ENCODE results near the gene TNIK. TPM values are rescaled to one million over a fixed set of nuclear protein-coding genes. Genes with fewer than 3 reads are reported as not detected.

Gene TNIK
- polyA plus RNA-seq, 1 donor from 2014 or later = 19.3 TPM

DNA sequence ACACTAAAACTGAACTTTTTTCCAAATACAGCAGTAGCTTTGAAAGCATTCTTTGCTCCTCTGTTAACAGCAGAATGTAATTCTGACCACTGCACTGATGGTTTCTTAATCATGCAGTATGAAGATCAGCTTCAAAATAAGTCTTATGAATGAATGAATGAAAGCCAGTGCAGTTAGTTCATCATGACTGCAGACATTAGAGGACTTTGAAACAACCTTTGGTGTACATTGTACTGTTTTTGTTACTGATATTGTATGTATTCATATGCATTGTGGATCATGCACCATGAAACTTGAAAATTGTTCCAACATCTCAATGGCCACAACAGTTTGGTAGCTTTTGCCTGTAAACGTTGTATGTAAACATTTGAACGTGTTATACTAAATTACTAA lies 1.3 kb upstream of the TNIK start:
- Histone ChIP-seq H3K79me2 (replicated peaks; ENCODE audit: insufficient read depth, low read length) (peaks cover 18% of the 10 kb centered on the region), H4K20me1 (ENCODE audit: insufficient read depth) (no peaks in the 10 kb centered on the region), H3K4me3 (ENCODE audit: low read length) (peak overlapping the region; percentile 77), H2AFZ (ENCODE audit: low read depth, low read length) (no peak overlapping the region), H3K4me2 (ENCODE audit: low read length) (peak overlapping the region; percentile 63), H3K27ac (ENCODE audit: low read length) (no peak overlapping the region), H3K27me3 (ENCODE audit: insufficient read depth, low read depth, low read length) (peaks cover 20% of the 10 kb centered on the region), H3F3A (ENCODE audit: insufficient read depth, low read length, poor library complexity, severe bottlenecking) (no peaks in the 10 kb centered on the region), H3K9ac (ENCODE audit: low read length) (no peak overlapping the region), H3K9me2 (ENCODE audit: insufficient read depth, low read length) (no peaks in the 10 kb centered on the region), H3K36me3 (ENCODE audit: insufficient read depth, low read length) (no peaks in the 10 kb centered on the region), H3K9me3 (ENCODE audit: low read length) (no peaks in the 10 kb centered on the region)
- no peak for TF ChIP-seq RAD21 (conservative IDR thresholded peaks at IDR 0.05)
- TF ChIP-seq, protein P1, sequence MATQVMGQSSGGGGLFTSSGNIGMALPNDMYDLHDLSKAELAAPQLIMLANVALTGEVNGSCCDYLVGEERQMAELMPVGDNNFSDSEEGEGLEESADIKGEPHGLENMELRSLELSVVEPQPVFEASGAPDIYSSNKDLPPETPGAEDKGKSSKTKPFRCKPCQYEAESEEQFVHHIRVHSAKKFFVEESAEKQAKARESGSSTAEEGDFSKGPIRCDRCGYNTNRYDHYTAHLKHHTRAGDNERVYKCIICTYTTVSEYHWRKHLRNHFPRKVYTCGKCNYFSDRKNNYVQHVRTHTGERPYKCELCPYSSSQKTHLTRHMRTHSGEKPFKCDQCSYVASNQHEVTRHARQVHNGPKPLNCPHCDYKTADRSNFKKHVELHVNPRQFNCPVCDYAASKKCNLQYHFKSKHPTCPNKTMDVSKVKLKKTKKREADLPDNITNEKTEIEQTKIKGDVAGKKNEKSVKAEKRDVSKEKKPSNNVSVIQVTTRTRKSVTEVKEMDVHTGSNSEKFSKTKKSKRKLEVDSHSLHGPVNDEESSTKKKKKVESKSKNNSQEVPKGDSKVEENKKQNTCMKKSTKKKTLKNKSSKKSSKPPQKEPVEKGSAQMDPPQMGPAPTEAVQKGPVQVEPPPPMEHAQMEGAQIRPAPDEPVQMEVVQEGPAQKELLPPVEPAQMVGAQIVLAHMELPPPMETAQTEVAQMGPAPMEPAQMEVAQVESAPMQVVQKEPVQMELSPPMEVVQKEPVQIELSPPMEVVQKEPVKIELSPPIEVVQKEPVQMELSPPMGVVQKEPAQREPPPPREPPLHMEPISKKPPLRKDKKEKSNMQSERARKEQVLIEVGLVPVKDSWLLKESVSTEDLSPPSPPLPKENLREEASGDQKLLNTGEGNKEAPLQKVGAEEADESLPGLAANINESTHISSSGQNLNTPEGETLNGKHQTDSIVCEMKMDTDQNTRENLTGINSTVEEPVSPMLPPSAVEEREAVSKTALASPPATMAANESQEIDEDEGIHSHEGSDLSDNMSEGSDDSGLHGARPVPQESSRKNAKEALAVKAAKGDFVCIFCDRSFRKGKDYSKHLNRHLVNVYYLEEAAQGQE (IDR thresholded peaks at IDR 0.05; ENCODE audit: borderline replicate concordance) = no peak
- TF ChIP-seq MXI1 (conservative IDR thresholded peaks at IDR 0.05; ENCODE audit: poor library complexity, severe bottlenecking) = no peak
- no peak for TF ChIP-seq TAF1 (IDR thresholded peaks at IDR 0.05; ENCODE audit: low read depth)
- TF ChIP-seq POLR2AphosphoS5 (IDR thresholded peaks at IDR 0.05) = no peak
- TF ChIP-seq EP300 (conservative IDR thresholded peaks at IDR 0.05; ENCODE audit: poor library complexity, severe bottlenecking) = no peak
- no peak for TF ChIP-seq SMC3 (conservative IDR thresholded peaks at IDR 0.05; ENCODE audit: poor library complexity)
- TF ChIP-seq, protein P2, sequence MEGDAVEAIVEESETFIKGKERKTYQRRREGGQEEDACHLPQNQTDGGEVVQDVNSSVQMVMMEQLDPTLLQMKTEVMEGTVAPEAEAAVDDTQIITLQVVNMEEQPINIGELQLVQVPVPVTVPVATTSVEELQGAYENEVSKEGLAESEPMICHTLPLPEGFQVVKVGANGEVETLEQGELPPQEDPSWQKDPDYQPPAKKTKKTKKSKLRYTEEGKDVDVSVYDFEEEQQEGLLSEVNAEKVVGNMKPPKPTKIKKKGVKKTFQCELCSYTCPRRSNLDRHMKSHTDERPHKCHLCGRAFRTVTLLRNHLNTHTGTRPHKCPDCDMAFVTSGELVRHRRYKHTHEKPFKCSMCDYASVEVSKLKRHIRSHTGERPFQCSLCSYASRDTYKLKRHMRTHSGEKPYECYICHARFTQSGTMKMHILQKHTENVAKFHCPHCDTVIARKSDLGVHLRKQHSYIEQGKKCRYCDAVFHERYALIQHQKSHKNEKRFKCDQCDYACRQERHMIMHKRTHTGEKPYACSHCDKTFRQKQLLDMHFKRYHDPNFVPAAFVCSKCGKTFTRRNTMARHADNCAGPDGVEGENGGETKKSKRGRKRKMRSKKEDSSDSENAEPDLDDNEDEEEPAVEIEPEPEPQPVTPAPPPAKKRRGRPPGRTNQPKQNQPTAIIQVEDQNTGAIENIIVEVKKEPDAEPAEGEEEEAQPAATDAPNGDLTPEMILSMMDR (IDR thresholded peaks at IDR 0.05; ENCODE audit: poor library complexity, severe bottlenecking) = no peak
- TF ChIP-seq EZH2 (IDR thresholded peaks at IDR 0.05; ENCODE audit: borderline replicate concordance, insufficient read depth, low read length, poor library complexity, severe bottlenecking) = no peak

DNA sequence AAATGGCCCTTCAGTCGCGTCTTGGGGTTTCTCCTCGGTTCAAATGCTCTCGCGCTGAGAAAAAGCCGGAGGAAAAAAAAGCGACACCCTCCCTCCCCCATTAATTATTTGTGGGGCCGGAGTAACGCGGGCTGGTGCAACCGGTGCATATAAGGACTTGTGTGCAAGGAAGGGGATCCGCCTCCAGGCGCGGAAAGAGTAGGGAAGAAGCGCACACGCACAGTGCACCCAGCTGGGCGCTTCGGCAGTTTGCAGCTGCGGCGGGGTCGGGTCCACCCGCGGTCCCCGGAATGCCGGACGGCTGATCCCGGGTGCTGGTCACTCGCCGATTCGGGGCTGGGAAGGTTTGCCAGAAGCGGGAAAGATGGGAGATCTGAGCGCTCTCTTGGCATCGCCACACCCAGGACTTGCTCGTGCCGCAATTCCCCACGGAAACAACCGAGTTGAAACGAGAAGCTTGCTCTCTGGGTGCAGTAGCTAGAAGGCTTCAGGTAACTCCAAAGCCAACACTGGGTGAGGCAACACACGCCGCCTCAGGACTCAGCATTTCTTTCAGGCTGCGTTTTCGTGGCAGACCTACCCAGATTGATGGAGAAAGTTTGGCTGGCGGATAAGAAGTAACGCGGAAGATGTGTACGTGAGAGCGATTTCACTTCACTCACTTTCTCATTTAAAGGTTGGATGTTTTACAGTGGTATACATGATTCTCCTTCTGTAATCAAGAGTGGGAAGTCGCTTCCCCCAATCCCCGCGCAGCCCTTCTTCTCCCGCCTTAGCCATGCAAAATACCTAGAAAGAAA lies 720 bp upstream of the TNIK start:
- Histone ChIP-seq H4K20me1 (ENCODE audit: insufficient read depth) (no peaks in the 10 kb centered on the region), H3K27me3 (ENCODE audit: insufficient read depth, low read depth, low read length) (peaks cover 20% of the 10 kb centered on the region), H3K9ac (ENCODE audit: low read length) (peak overlapping the region; percentile 81), H3K4me3 (ENCODE audit: low read length) (peak overlapping the region; percentile 77), H3F3A (ENCODE audit: insufficient read depth, low read length, poor library complexity, severe bottlenecking) (no peaks in the 10 kb centered on the region), H2AFZ (ENCODE audit: low read depth, low read length) (peak overlapping the region; percentile 58), H3K9me3 (ENCODE audit: low read length) (no peaks in the 10 kb centered on the region), H3K27ac (ENCODE audit: low read length) (peak overlapping the region; percentile 86), H3K36me3 (ENCODE audit: insufficient read depth, low read length) (no peaks in the 10 kb centered on the region), H3K79me2 (replicated peaks; ENCODE audit: insufficient read depth, low read length) (peaks cover 24% of the 10 kb centered on the region), H3K9me2 (ENCODE audit: insufficient read depth, low read length) (no peaks in the 10 kb centered on the region), H3K4me2 (ENCODE audit: low read length) (peak overlapping the region; percentile 63)
- TF ChIP-seq, protein P1 (IDR thresholded peaks at IDR 0.05; ENCODE audit: borderline replicate concordance) = no peak
- TF ChIP-seq EP300 (conservative IDR thresholded peaks at IDR 0.05; ENCODE audit: poor library complexity, severe bottlenecking) = no peak
- TF ChIP-seq POLR2AphosphoS5 (IDR thresholded peaks at IDR 0.05) = no peak
- TF ChIP-seq SMC3 (conservative IDR thresholded peaks at IDR 0.05; ENCODE audit: poor library complexity) = peak; percentile 59
- no peak for TF ChIP-seq EZH2 (IDR thresholded peaks at IDR 0.05; ENCODE audit: borderline replicate concordance, insufficient read depth, low read length, poor library complexity, severe bottlenecking)
- peak; percentile 47 for TF ChIP-seq RAD21 (conservative IDR thresholded peaks at IDR 0.05)
- no peak for TF ChIP-seq TAF1 (IDR thresholded peaks at IDR 0.05; ENCODE audit: low read depth)
- TF ChIP-seq MXI1 (conservative IDR thresholded peaks at IDR 0.05; ENCODE audit: poor library complexity, severe bottlenecking) = no peak
- TF ChIP-seq, protein P2 (IDR thresholded peaks at IDR 0.05; ENCODE audit: poor library complexity, severe bottlenecking) = peak; percentile 50
